K562 (cell line): Measurements from ENCODE around the gene CBX2. TPM values are rescaled to one million over a fixed set of nuclear protein-coding genes. Genes with fewer than 3 reads are reported as not detected.

Source experiments
- DMBX1 ChIP-seq: fragments of 250-450 bp; sonication (Bioruptor Pico); IDR thresholded peaks from 2 replicates; pipeline ENCODE4 v1.8.0; 2022; ENCODE audit warnings: inconsistent platforms, mild to moderate bottlenecking, moderate library complexity, borderline replicate concordance
- ERF ChIP-seq: fragments of 450-650 bp; formaldehyde crosslinking; IDR thresholded peaks from 2 replicates; pipeline ENCODE4 v1.4.0; 2020; ENCODE audit warnings: mild to moderate bottlenecking, mixed read lengths
- HIVEP1 ChIP-seq: fragments of 250-450 bp; sonication (Bioruptor Pico); IDR thresholded peaks from 2 replicates; pipeline ENCODE4 v1.4.0; 2020; ENCODE audit warnings: mild to moderate bottlenecking
- HMGN3 ChIP-seq: IDR thresholded peaks from 2 replicates; pipeline ENCODE4 v1.6.1; 2011; ENCODE audit warnings: borderline replicate concordance, low read depth, mild to moderate bottlenecking, mixed read lengths, low read length; ENCODE audit not compliant: insufficient read length; ENCODE audit errors: extremely low read depth
- HNRNPUL1 ChIP-seq: fragments of 200-400 bp; formaldehyde crosslinking; IDR thresholded peaks from 2 replicates; pipeline ENCODE4 v1.6.1; 2017; ENCODE audit warnings: low read length
- MEIS2 ChIP-seq: fragments of 450-650 bp; IDR thresholded peaks from 2 replicates; pipeline ENCODE4 v1.6.1; 2014; ENCODE audit warnings: mild to moderate bottlenecking; ENCODE audit not compliant: partially characterized antibody
- NFATC3 ChIP-seq: fragments of 450-650 bp; IDR thresholded peaks from 2 replicates; pipeline ENCODE4 v1.6.1; 2017; ENCODE audit warnings: mild to moderate bottlenecking
- PBX2 ChIP-seq, 2 experiments: IDR thresholded peaks in 1 of 2; conservative IDR thresholded peaks in 1 of 2; 2 replicates each; pipeline ENCODE4 v1.6.1; 2016; ENCODE audit warnings: low read depth in 2 of 2, mild to moderate bottlenecking in 1 of 2, missing compliant biosample characterization in 1 of 2, missing genetic modification characterization in 1 of 2, moderate library complexity in 1 of 2
- POLR3G ChIP-seq: IDR thresholded peaks from 2 replicates; pipeline ENCODE4 v1.6.1; 2011; ENCODE audit not compliant: insufficient read length, insufficient replicate concordance; ENCODE audit errors: extremely low read depth
- REST ChIP-seq, 2 experiments: fragments of 450-650 bp; formaldehyde crosslinking in 1 of 2; IDR thresholded peaks; 2 replicates each; pipeline versions ENCODE4 v1.4.0 to v1.6.1; 2014 to 2020; ENCODE audit warnings: mild to moderate bottlenecking in 2 of 2, borderline replicate concordance in 1 of 2, low read depth in 1 of 2
- SAFB2 ChIP-seq: fragments of 200-400 bp; formaldehyde crosslinking; IDR thresholded peaks from 2 replicates; pipeline ENCODE4 v1.6.1; 2018; ENCODE audit warnings: borderline replicate concordance, low read length, low read depth, moderate library complexity; ENCODE audit not compliant: severe bottlenecking
- TAF1 ChIP-seq: IDR thresholded peaks from 2 replicates; pipeline ENCODE4 v1.6.1; 2011; ENCODE audit warnings: mild to moderate bottlenecking, low read length, moderate library complexity; ENCODE audit not compliant: insufficient read depth, control insufficient read depth, severe bottlenecking; ENCODE audit errors: extremely low read depth
- ZBTB7A ChIP-seq: IDR thresholded peaks from 2 replicates; pipeline ENCODE4 v1.6.1; 2011; ENCODE audit warnings: low read depth, mild to moderate bottlenecking, low read length, moderate library complexity, borderline replicate concordance; ENCODE audit not compliant: control insufficient read depth
- ZNF134 ChIP-seq: fragments of 250-450 bp; sonication (Bioruptor Pico); conservative IDR thresholded peaks from 2 replicates; pipeline ENCODE4 v1.4.0; 2020
- ZNF707 ChIP-seq: fragments of 250-450 bp; sonication (Bioruptor Pico); conservative IDR thresholded peaks from 2 replicates; pipeline ENCODE4 v1.8.0; 2022; ENCODE audit warnings: inconsistent platforms, mild to moderate bottlenecking, moderate library complexity
- ZNF785 ChIP-seq: fragments of 250-450 bp; sonication (Bioruptor Pico); IDR thresholded peaks from 2 replicates; pipeline ENCODE4 v1.4.0; 2020; ENCODE audit warnings: mild to moderate bottlenecking
- ZNF830 ChIP-seq: fragments of 250-450 bp; sonication (Bioruptor Pico); IDR thresholded peaks from 2 replicates; pipeline ENCODE4 v1.5.0; 2021; ENCODE audit warnings: mild to moderate bottlenecking
- polyA plus RNA-seq, 8 experiments: library from polyadenylated mRNA; depleted of rRNA in 4 of 8; stranded (reverse) in 5 of 8; unstranded in 3 of 8; fragments of >200 nt; fragmentation: Nextera tagmentation in 2 of 8; fragmentation: Illumina TruSeq in 1 of 8; extraction: Ambion mirVana in 2 of 8; extraction: Trizol in 1 of 8; gene quantifications; 2 replicates each; pipeline versions ENCODE4 v1.2.1 to v1.2.3, GENCODE V29; 2011 to 2014; ENCODE audit warnings: inconsistent platforms in 1 of 8, missing spikeins in 1 of 8
- total RNA-seq, 7 experiments: library from RNA; depleted of rRNA in 6 of 7; stranded (reverse); fragments of >200 nt in 6 of 7; fragmentation: Illumina TruSeq in 2 of 7; extraction: Trizol in 2 of 7; gene quantifications; 2 replicates each; pipeline versions ENCODE4 v1.2.1 to v1.2.3, GENCODE V29; 2011 to 2021; ENCODE audit warnings: low replicate concordance in 1 of 7

Gene CBX2
- total and polyA plus RNA-seq, 9 of the 15 experiments (the other 6 are each of a cell fraction or from before 2014, with no cell fraction given) = 0.66 to 26.9 (median 13.9) TPM

GRCh38 chr17:79777894-79778503 lies at the start of gene CBX2 (continued):
- TF ChIP-seq HMGN3 (peak; percentile 22), TAF1 (peak; percentile 12), SAFB2 (no peak), ERF (CRISPR knock-in tag) (no peak), ZBTB7A (peak; percentile 42; the same call in 1 of the 2 replicates), HNRNPUL1 (no peak), ZNF785 (CRISPR knock-in tag) (no peak), NFATC3 (no peak), ZNF707 (CRISPR knock-in tag) (no peak), HIVEP1 (CRISPR knock-in tag) (no peak), ZNF134 (no peak), REST (IDR thresholded peaks at IDR 0.05; ENCODE audit: borderline replicate concordance) (no peak), REST (CRISPR knock-in tag; IDR thresholded peaks at IDR 0.05; ENCODE audit: low read depth) (no peak), DMBX1 (no peak), POLR3G (no peak), MEIS2 (no peak), PBX2 (CRISPR knock-in tag; IDR thresholded peaks at IDR 0.05; ENCODE audit: low read depth) (no peak), PBX2 (tag; conservative IDR thresholded peaks at IDR 0.05; ENCODE audit: low read depth) (no peak), ZNF830 (no peak)
